GM18507 (cell line): Measurements from ENCODE around the gene SSH3.
"Not testable (repeated sequence)": the region's sequence is repeated elsewhere in the genome, so short reads cannot be mapped to it uniquely, and the experiment has no call there.

Source experiments
- DNase-seq: peaks from one replicate; pipeline ENCODE4 v3.0.0; 2011; ENCODE audit warnings: low read depth; ENCODE audit not compliant: insufficient read length; ENCODE audit errors: extremely low spot score
- FAIRE-seq: peaks from 2 replicates; lab custom pipeline; 2011; peaks lifted over from hg19 to GRCh38; lab: Jason Lieb, UNC

Gene SSH3

GRCh38 chr11:67303132-67303834, at the start of gene SSH3:
Gene SSH3 (plus strand): TSS chr11:67303530. CDS start chr11:67303626, 96 bp downstream.
- DNase-seq (no peak), FAIRE-seq (no peak)

- FAIRE-seq (no peak), DNase-seq (no peak)
These were observed 49.3 kb upstream of the SSH3 start for GRCh38 chr11:67253872-67254624.

- FAIRE-seq (no peak), DNase-seq (no peak)
These were observed 48.5 kb upstream of the SSH3 start for GRCh38 chr11:67254798-67255197.

- FAIRE-seq (no peak), DNase-seq (no peak)
These were observed 48.0 kb upstream of the SSH3 start for GRCh38 chr11:67255353-67255752.

GRCh38 chr11:67255864-67256263, 47.5 kb upstream of the SSH3 start:
- no peak for FAIRE-seq

GRCh38 chr11:67256477-67257135, 46.7 kb upstream of the SSH3 start:
- FAIRE-seq: no peak
- no peak for DNase-seq

More at GRCh38 chr11:67255864-67256263, 47.5 kb upstream of the SSH3 start:
- DNase-seq: no peak

GRCh38 chr11:67260406-67260805, 42.9 kb upstream of the SSH3 start:
- no peak for FAIRE-seq

GRCh38 chr11:67260885-67261639, 42.3 kb upstream of the SSH3 start:
- not testable (repeated sequence) for FAIRE-seq, DNase-seq

More at GRCh38 chr11:67260406-67260805, 42.9 kb upstream of the SSH3 start:
- no peak for DNase-seq

- no peak for FAIRE-seq
- no peak for DNase-seq
These were observed 41.7 kb upstream of the SSH3 start for GRCh38 chr11:67261640-67261945.

GRCh38 chr11:67261946-67262681, 41.2 kb upstream of the SSH3 start:
- FAIRE-seq (no peak), DNase-seq (no peak)

GRCh38 chr11:67262731-67263675, 40.3 kb upstream of the SSH3 start:
- peak; percentile 75 for DNase-seq
- FAIRE-seq: peak; percentile 95

GRCh38 chr11:67264260-67264659, 39.1 kb upstream of the SSH3 start:
- FAIRE-seq (no peak), DNase-seq (no peak)

GRCh38 chr11:67264877-67265632, 38.3 kb upstream of the SSH3 start:
- DNase-seq (no peak), FAIRE-seq (no peak)

- DNase-seq: no peak
- FAIRE-seq: peak; percentile 35
These were observed 37.5 kb upstream of the SSH3 start for GRCh38 chr11:67265633-67266448.

- FAIRE-seq (no peak), DNase-seq (no peak)
These were observed 36.7 kb upstream of the SSH3 start, which contains the start of gene GRK2 for GRCh38 chr11:67266449-67267187. Gene GRK2 (plus strand): TSS chr11:67266473. CDS start chr11:67266700, 227 bp downstream.
